B cell (primary cell): Measurements from ENCODE around the gene ADGRA1. TPM values are rescaled to one million over a fixed set of nuclear protein-coding genes. Genes with fewer than 3 reads are reported as not detected.

Experiments used
- ATAC-seq: fragments of 200-7000 bp; cut with Tn5 transposase; one replicate; pipeline ENCODE4 v1.10.0; 2021; ENCODE audit warnings: low read depth, mild to moderate bottlenecking, moderate number of reproducible peaks, moderate library complexity
- CTCF ChIA-PET: fragments of 350-600 bp; sonication (Branson Sonifier 250); formaldehyde crosslinking; loops from one replicate; lab custom pipeline; 2021; ENCODE audit warnings: antibody characterized with exemption, inconsistent platforms; lab: Charles Lee
- POLR2A ChIA-PET: fragments of 350-600 bp; sonication (Branson Sonifier 250); formaldehyde crosslinking; loops from one replicate; lab custom pipeline; 2021; ENCODE audit warnings: antibody characterized with exemption; lab: Charles Lee
- DNase-seq: peaks from one replicate; pipeline ENCODE4 v3.0.0; 2013
- H2AFZ ChIP-seq: 2 replicates; pipeline ENCODE4 v1.6.1; 2012; ENCODE audit warnings: mild to moderate bottlenecking, low read depth, low read length; ENCODE audit not compliant: insufficient read depth, poor library complexity, severe bottlenecking
- H3K27ac ChIP-seq, 2 donors: 1 replicate in 1 of 2; 2 replicates in 1 of 2; pipeline ENCODE4 v1.5.1; 2012 to 2013; ENCODE audit warnings: low read length in 2 of 2, mild to moderate bottlenecking in 2 of 2, moderate library complexity in 1 of 2
- H3K27me3 ChIP-seq, 4 experiments: fragments of 200-600 bp in 1 of 4; sonication (generic) in 1 of 4; replicated peaks in 1 of 4; 1 replicate in 2 of 4; 2 replicates in 2 of 4; pipeline versions ENCODE4 v1.6.1 to v1.7.0; 2013 to 2016; ENCODE audit warnings: low read length in 3 of 4, mild to moderate bottlenecking in 2 of 4, mixed read lengths in 1 of 4, moderate library complexity in 1 of 4; ENCODE audit not compliant: insufficient read depth in 4 of 4, control insufficient read depth in 3 of 4; ENCODE audit errors: control extremely low read depth in 1 of 4
- H3K36me3 ChIP-seq, 2 experiments: replicated peaks in 1 of 2; 1 replicate in 1 of 2; 2 replicates in 1 of 2; pipeline versions ENCODE4 v1.6.1 to v1.7.1; 2013; ENCODE audit warnings: low read length in 1 of 2; ENCODE audit not compliant: insufficient read depth in 2 of 2, control insufficient read depth in 1 of 2; ENCODE audit errors: control extremely low read depth in 1 of 2, extremely low read depth in 1 of 2
- H3K4me1 ChIP-seq, 2 donors: fragments of 200-600 bp in 1 of 2; sonication (generic) in 1 of 2; 1 replicate in 1 of 2; 2 replicates in 1 of 2; pipeline versions ENCODE4 v1.5.1 to v1.6.1; 2013 to 2017; ENCODE audit warnings: low read length in 2 of 2; ENCODE audit not compliant: control insufficient read depth in 2 of 2, insufficient read depth in 2 of 2
- H3K4me2 ChIP-seq: replicated peaks from 2 replicates; pipeline ENCODE3; 2012; ENCODE audit warnings: mild to moderate bottlenecking, low read depth, low read length; ENCODE audit not compliant: poor library complexity, severe bottlenecking
- H3K4me3 ChIP-seq, 5 experiments: fragments of 200-600 bp in 1 of 5; sonication (generic) in 1 of 5; 1 replicate in 3 of 5; 2 replicates in 2 of 5; pipeline versions ENCODE4 v1.5.1 to v1.7.0; 2011 to 2016; ENCODE audit warnings: low read length in 4 of 5, mild to moderate bottlenecking in 4 of 5, low read depth in 2 of 5, control low read depth in 1 of 5, moderate library complexity in 1 of 5; ENCODE audit not compliant: insufficient read depth in 1 of 5; ENCODE audit errors: control extremely low read depth in 1 of 5, extremely low read depth in 1 of 5
- H3K79me2 ChIP-seq: fragments of 200-600 bp; sonication (generic); one replicate; pipeline ENCODE4 v1.6.0; 2016; ENCODE audit warnings: low read length; ENCODE audit not compliant: control insufficient read depth, insufficient read depth
- H3K9ac ChIP-seq: fragments of 200-600 bp; sonication (generic); 2 replicates; pipeline ENCODE4 v1.6.1; 2017; ENCODE audit warnings: mild to moderate bottlenecking, low read length, moderate library complexity
- H3K9me3 ChIP-seq, 3 donors: one replicate each; pipeline versions ENCODE4 v1.6.1 to v1.7.1; 2013; ENCODE audit warnings: low read length in 2 of 3; ENCODE audit not compliant: control insufficient read depth in 2 of 3, insufficient read depth in 1 of 3; ENCODE audit errors: control extremely low read depth in 1 of 3
- H4K20me1 ChIP-seq: 2 replicates; pipeline ENCODE4 v1.6.0; 2012; ENCODE audit warnings: mild to moderate bottlenecking, low read length; ENCODE audit not compliant: insufficient read depth, control insufficient read depth, poor library complexity, severe bottlenecking
- H3K27ac Mint-ChIP-seq: one replicate; pipeline ENCODE4 v1.8.0; 2021; ENCODE audit warnings: mixed read lengths
- H3K27me3 Mint-ChIP-seq: one replicate; pipeline ENCODE4 v1.8.0; 2021; ENCODE audit warnings: mixed read lengths
- H3K4me1 Mint-ChIP-seq: one replicate; pipeline ENCODE4 v1.8.0; 2021; ENCODE audit warnings: mixed read lengths
- H3K4me3 Mint-ChIP-seq: one replicate; pipeline ENCODE4 v1.8.0; 2021; ENCODE audit warnings: mixed read lengths
- H3K9me3 Mint-ChIP-seq: one replicate; pipeline ENCODE4 v1.8.0; 2022; ENCODE audit warnings: mixed read lengths; ENCODE audit not compliant: insufficient read depth
- CTCF ChIP-seq: fragments of 200-600 bp; IDR thresholded peaks from one replicate; pipeline ENCODE4 v1.8.0; 2022; ENCODE audit warnings: antibody characterized with exemption, mild to moderate bottlenecking
- EZH2 ChIP-seq: IDR thresholded peaks from 2 replicates; pipeline ENCODE4 v1.6.1; 2012; ENCODE audit warnings: borderline replicate concordance, low read depth, mild to moderate bottlenecking, moderate library complexity, low read length; ENCODE audit not compliant: insufficient read depth, poor library complexity, severe bottlenecking
- WGBS: methylation state at CpG from one replicate; pipeline ENCODE4 v1.1.5; 2013; ENCODE audit warnings: missing lambda C conversion rate; ENCODE audit not compliant: insufficient coverage; 5-methylcytosine and 5-hydroxymethylcytosine counted together
- intact Hi-C: fragments of 100-400 bp; cut with micrococcal nuclease; formaldehyde crosslinking; loops from one replicate; pipeline ENCODE4 v1.10.0; 2022
- polyA plus RNA-seq: library from polyadenylated mRNA; depleted of rRNA; stranded (reverse); fragments of >200 nt; gene quantifications from 2 replicates; pipeline ENCODE4 v1.2.3, GENCODE V29; 2012
- total RNA-seq, 2 donors: library from RNA; stranded (reverse); fragments of 120-200 nt in 1 of 2; gene quantifications; 1 replicate in 1 of 2; 2 replicates in 1 of 2; pipeline versions ENCODE4 v1.2.3 to v1.2.4, GENCODE V29; 2013 to 2022

Gene ADGRA1
- total and polyA plus RNA-seq, 2 donors (not counting 1 experiment from before 2014, with no cell fraction given): not detected

DNA sequence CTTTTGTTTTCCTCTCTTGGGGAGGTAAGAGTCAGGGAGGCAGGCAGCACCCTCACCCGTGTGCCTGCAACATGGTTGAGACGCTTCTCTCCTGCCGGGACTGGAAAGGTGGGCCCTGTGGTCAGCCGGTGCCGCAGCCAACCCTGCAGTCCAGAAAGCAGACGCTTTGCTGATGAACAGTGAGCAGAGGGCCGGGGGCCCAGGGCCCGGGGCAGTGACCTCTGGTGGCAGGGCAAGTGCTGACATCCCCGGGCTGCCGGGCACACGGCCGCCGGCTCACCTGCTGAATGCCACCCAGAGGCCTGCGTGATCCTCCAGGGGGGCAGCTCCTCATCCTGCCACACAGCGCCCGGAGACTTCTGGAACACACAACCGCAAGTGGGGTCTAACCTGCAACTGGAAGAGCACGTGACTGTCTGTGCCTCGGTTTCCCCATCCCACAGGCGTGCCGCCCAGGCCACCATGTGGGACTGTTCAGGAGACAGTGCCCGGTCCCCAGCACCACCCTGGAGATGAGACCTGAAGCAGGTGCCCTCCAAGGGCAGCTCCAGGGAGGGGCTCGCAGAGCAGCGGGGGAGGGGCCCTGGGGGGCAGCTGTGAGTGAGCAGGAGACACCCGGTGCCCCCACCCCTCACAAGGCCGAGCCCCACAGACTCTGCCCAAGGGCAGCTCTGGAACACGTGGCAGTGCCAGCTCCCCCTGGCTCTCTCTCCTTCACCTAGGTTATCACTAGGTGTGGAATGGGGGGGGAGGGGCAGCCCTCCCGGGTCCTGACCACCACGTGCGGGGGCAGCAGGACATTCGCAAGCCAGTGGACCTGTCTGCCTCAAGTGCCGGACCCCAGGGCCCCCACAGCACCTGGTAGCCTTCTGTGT, 2.2 kb upstream of the ADGRA1 start:
- no peak for ATAC-seq

More for the DNA sequence above, 2.2 kb upstream of the ADGRA1 start:
- H3K4me3 ChIP-seq: no peak overlapping the region
- DNase-seq: no peak
- no peak overlapping the region for H3K4me2 ChIP-seq
- peaks cover 0 to 33% (median 0%) of the 10 kb centered on the region in 4 experiments for H3K27me3 ChIP-seq
- Mint-ChIP-seq H3K9me3 (no peaks in the 10 kb centered on the region), H3K4me1 (no peaks in the 10 kb centered on the region), H3K27ac (no peak overlapping the region), H3K4me3 (no peak overlapping the region), H3K27me3 (peaks cover 15% of the 10 kb centered on the region)
- intact Hi-C loops: no loop called here
- H3K9me3 ChIP-seq: no peaks in the 10 kb centered on the region
- H3K36me3 ChIP-seq: no peaks in the 10 kb centered on the region
- no peaks in the 10 kb centered on the region for H4K20me1 ChIP-seq
- no peak overlapping the region for H2AFZ ChIP-seq
- CTCF ChIA-PET: no interaction called here
- TF ChIP-seq EZH2: no peak
- TF ChIP-seq CTCF: no peak
- H3K4me1 ChIP-seq: no peaks in the 10 kb centered on the region
- WGBS: 82% methylated on average over 26 of the region's 32 CpGs
- POLR2A ChIA-PET: no interaction called here
- H3K27ac ChIP-seq: no peak overlapping the region
- no peak overlapping the region for H3K9ac ChIP-seq
- no peaks in the 10 kb centered on the region for H3K79me2 ChIP-seq
